ENCODE data around the gene TANGO2.

Gene TANGO2

DNA sequence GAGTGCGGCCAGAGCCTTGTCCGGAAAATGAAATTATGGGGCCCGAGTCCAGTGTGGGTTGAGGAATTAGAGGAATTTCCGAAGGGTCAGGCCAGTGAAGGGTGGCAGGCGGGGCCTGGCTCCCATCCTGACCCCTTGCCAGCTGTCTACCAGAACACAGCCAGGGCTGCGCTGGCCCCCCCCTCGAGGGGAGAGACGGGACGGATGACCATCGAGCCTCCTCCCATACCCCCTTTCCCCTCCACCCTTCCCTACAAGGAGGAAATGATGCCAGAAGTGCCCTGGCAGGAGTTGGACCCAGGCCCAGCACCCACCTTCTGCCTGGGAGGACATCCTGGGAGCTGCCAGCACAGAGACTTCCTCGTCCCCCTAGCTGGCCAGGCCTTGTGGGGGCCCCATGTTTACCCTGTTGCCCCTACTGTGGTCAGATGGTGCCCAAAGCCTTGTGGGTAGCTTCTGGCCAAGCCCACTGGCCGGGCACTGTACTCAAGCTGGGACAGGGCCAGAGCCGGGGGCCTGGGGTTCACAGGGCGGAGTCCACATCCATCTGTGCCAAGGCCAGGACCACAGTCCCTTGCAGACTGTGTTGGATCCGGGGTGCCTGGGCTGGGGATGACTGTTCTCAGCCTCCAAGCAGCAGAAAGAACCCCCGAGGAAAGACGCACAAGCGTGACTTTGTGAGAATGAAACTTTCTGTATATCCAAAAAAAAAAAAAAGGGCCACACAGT is 25.1 kb upstream of the TANGO2 start:
- Mint-ChIP-seq H3K36me3 (ENCODE audit: insufficient read depth) (no peaks in the 10 kb centered on the region), H3K27me3 (peaks cover 5 to 20% of the 10 kb centered on the region in 2 donors), H3K27ac (no peak overlapping the region), H3K4me1 (ENCODE audit: low read depth in 2 of 2) (no peaks in the 10 kb centered on the region), H3K4me3 (no peak overlapping the region), H3K9me3 (no peaks in the 10 kb centered on the region)
- ATAC-seq (replicated peaks) (no peak), DNase-seq (no peak)

DNA sequence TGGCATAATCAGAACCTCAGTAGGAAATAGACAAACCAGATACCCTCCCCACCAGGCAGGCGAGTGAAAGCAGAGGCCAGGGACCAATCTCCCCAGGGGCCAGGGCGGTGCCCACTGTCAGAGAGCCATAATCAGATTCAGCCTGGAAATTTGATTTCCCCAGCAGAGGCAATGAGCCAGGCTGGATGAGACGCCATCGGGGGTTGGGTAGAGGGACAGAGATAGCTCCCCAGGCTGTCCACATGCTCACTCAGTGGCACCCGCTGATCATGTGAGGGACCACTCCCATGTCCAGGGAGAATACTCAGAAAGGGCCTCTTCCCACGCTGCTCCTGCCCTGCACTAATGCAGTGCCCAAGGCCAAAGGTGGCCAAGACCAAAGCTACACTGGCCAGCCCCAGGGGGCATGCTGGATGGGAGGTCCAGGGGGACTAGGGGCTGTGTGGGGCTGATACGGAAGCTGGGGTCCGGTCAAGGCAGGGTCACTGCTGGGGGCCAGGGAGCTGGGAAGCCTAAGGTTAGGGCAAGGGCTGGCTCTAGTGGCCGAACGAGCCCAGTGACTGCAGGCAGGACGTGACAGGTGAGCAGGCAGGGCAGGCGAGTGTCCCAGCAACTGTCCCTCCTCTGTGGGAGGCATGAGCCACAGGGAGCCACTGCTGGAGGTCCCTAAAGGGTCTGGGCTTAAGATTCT is 24.1 kb upstream of the TANGO2 start:
- Mint-ChIP-seq H3K4me3 (no peak overlapping the region), H3K36me3 (ENCODE audit: insufficient read depth) (no peaks in the 10 kb centered on the region), H3K4me1 (ENCODE audit: low read depth in 2 of 2) (no peaks in the 10 kb centered on the region), H3K27ac (no peak overlapping the region), H3K27me3 (peaks cover 5 to 20% of the 10 kb centered on the region in 2 donors), H3K9me3 (no peaks in the 10 kb centered on the region)
- DNase-seq (no peak), ATAC-seq (replicated peaks) (no peak)

DNA sequence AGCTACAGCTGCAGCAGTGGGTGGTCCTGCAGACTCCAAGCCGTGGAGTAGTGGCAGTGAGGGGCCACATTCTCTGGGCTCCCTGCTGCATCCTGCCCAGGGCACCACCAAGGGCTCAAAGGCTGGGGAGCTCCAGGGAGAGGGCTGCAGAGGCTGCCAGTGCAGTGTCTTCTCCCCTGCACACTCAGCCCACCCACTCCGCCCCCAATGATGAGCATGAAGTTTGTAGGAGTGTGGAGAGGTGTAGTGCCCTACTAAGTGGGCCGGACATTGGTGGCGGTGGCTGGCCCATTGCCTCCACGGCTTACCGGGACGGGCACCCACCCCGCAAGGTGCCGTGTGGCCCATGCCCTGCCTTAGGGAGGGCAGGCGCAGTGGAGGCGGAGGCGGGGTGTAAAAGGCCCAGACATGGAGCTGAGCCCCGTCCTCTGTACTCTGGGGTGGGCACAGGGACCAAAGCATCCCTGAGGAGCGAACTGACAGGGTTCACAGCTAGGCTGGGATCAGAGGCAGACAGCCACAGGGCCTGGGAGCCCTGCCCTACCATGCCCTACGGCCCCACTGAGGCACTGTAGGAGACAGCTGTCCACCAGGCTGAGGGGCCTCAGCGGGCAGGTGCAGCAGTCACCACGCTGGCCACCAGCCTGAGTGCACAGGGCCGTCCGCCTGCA is 23.2 kb upstream of the TANGO2 start:
- Mint-ChIP-seq H3K27me3 (peaks cover 5 to 20% of the 10 kb centered on the region in 2 donors), H3K27ac (no peak overlapping the region), H3K36me3 (ENCODE audit: insufficient read depth) (no peaks in the 10 kb centered on the region), H3K4me3 (no peak overlapping the region), H3K4me1 (ENCODE audit: low read depth in 2 of 2) (no peaks in the 10 kb centered on the region), H3K9me3 (no peaks in the 10 kb centered on the region)
- DNase-seq (no peak), ATAC-seq (replicated peaks) (no peak)

DNA sequence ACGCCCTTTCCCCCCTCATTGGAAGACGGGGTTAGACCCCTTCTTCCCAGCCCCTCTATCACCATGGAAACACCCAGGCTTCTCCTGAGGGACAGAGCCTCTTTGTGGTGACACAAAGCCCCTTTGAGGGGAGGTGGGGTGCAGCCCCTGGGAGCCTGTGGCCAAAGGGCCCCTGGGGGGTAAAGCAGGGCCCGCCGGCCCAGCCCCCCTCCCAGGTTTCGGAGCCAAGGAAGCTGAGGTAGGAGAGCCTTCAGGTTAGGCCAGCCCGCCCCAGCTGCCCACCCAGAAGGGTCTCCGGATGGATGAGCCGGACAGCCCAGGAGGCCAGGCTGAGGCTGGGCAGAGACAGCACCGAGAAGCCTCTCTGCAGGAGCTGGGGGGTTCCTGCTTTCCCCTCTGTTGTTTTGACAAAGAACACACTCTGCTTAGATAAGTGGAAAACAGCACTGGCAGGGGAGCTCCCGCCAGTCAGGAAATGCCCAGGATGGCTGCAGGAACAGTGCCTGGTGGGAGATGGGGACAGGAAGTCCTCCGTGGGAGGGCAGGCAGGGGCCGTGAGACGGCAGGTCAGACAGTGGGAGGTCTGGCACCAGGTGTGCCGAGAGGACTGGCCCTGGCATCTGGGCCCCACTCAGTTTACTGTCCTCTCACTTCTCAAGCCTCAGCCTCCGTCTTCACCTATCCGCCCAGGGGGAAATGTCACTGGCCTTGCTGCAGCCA is 22.5 kb upstream of the TANGO2 start:
- H3K27ac Mint-ChIP-seq, result no peak overlapping the region
- H3K9me3 Mint-ChIP-seq, result no peaks in the 10 kb centered on the region
- peaks cover 5 to 20% of the 10 kb centered on the region in 2 donors for H3K27me3 Mint-ChIP-seq
- H3K36me3 Mint-ChIP-seq (ENCODE audit: insufficient read depth), result no peaks in the 10 kb centered on the region
- no peaks in the 10 kb centered on the region for H3K4me1 Mint-ChIP-seq (ENCODE audit: low read depth in 2 of 2)
- H3K4me3 Mint-ChIP-seq, result no peak overlapping the region
- no peak for DNase-seq
- no peak for ATAC-seq (replicated peaks)

DNA sequence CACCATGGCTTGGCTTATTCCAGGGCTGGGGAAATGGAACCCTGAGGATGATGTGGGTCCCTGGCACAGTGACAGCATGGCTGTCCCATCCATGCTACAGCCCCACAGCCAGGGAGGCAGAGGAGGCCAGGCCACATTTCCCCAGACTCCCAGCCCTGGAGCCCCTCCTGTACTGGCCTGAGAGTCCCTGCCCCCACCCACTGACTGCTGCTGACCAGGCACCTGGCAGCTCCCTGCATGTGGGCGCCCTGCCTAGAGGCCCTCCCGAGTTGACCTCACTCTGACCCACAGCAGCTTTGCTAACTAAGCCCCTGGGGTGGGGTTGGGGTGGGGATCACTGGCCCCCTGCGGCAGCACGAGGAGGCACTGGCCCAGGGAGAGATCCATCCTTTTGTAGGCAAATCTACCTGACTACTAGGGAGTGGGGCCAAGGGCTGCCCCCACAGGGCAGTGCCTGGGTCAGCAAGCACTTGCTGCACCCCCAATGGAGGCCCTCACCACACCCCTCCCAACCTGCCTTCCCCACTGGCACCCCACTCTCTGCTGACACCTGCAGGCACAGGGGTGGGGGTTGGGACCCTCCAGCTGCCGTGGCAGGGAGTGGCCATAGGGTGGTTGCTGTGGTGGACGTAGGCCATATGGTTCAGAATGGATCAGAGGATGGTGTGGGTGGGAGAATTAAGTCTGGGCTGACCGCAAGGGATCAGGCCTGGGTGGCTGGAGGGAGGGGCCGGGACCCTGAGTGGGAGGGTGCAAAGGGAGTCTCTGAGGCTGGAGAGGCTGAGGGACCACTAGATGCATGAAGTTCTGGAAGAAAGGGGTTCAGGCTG is 21.7 kb upstream of the TANGO2 start:
- DNase-seq (no peak), ATAC-seq (replicated peaks) (no peak)
- H3K27ac Mint-ChIP-seq, result no peak overlapping the region

DNA sequence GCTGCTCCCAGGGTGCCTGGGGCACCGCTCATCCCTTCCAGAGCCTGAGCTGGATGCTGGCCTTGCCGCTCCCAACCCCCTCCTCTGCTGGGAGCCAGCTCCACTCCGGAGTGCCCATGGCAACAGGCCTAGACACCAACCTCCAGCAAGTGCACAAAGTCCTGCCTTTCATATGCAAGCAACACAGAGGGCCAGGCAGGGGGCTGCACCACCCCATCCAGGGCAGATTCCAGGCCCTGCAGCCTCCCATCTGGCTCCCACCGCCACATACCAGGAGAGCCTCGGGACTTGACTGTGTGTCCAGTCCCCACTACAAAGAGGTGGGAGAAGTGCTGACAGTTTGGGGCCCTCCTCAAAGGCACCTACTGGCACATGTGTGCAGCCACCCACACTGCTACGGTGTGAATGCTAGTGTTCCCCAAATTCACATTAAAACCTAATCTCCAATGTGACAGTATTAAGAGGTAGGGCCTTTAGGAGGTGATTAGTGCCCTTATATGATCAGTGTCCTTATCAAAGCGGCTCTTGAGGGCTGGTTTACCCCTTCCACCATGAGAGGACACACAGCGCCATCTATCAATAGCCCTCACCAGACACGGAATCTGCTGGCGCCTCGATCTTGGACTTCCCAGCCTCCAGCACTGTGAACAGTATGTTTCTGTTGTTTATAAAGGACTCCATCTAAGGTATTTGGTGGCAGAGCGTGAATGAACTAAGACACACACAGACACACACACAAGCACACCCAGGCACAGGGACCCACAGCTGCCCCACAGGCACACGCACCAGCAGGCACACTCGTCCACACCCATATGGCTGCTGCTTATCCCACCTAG is 20.4 kb upstream of the TANGO2 start:
- ATAC-seq (replicated peaks), result no peak
- Mint-ChIP-seq H3K4me3 (no peak overlapping the region), H3K36me3 (ENCODE audit: insufficient read depth) (no peaks in the 10 kb centered on the region), H3K27me3 (peaks cover 0 to under 1% of the 10 kb centered on the region in 2 donors), H3K9me3 (no peaks in the 10 kb centered on the region), H3K27ac (no peak overlapping the region), H3K4me1 (ENCODE audit: low read depth in 2 of 2) (no peaks in the 10 kb centered on the region)
- no peak for DNase-seq

More for the DNA sequence above, 21.7 kb upstream of the TANGO2 start:
- Mint-ChIP-seq H3K4me1 (ENCODE audit: low read depth in 2 of 2) (no peaks in the 10 kb centered on the region), H3K4me3 (no peak overlapping the region), H3K36me3 (ENCODE audit: insufficient read depth) (no peaks in the 10 kb centered on the region), H3K9me3 (no peaks in the 10 kb centered on the region), H3K27me3 (peaks cover under 1 to 13% of the 10 kb centered on the region in 2 donors)

DNA sequence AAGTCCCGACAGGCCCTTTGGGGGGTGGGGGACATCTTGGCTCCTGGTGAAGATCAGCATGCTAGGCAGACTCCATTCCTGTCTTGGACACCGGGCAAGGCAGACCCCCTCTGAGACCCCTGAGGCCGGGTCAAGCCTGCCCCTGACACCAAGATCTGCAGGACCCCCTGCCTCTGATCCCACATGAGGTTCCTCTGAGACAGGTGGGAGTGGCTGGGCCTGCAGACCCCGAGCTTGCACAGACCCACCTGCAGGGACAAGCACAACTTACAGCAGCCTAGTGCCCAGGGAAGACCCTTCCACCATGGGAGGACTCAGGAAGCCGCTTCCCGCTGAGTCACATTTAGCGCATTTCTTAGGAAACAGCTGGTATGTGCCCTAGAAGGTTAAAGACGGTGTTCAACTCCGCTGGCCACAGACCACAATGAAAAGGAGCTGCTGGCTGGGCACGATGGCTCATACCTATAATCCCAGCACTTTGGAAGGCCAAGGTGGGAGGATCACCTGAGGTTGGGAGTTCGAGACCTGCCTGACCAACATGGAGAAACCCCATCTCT is 19.8 kb upstream of the TANGO2 start:
- no peak overlapping the region for H3K27ac Mint-ChIP-seq
- H3K4me1 Mint-ChIP-seq (ENCODE audit: low read depth in 2 of 2), result no peaks in the 10 kb centered on the region
- no peaks in the 10 kb centered on the region for H3K36me3 Mint-ChIP-seq (ENCODE audit: insufficient read depth)
- DNase-seq (no peak), ATAC-seq (replicated peaks) (no peak)
- H3K9me3 Mint-ChIP-seq, result no peaks in the 10 kb centered on the region
- no peak overlapping the region for H3K4me3 Mint-ChIP-seq
- H3K27me3 Mint-ChIP-seq, result no peaks in the 10 kb centered on the region

DNA sequence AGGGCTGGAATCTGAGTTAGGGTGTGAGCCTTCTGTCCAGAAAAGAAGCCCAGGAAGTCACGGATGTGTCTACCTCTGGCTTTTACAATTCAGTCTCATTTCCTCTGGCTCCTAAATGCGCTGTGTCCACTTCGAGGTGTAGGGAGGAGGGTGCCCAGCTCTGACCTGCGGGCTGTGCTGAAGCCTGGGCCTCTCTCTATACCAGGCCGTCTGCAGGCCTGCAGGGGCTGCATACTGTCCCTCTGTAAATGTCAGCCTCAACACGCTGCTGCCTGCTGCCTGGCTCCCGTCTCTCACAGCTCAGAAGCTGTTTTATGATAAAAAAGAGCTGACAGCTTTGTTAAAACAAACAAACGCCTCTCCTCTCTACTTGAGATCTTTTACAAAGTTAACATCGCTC is 18.8 kb upstream of the TANGO2 start:
- ATAC-seq (replicated peaks) (no peak), DNase-seq (no peak)
- H3K27me3 Mint-ChIP-seq, result no peaks in the 10 kb centered on the region
- H3K36me3 Mint-ChIP-seq (ENCODE audit: insufficient read depth), result no peaks in the 10 kb centered on the region
- H3K4me3 Mint-ChIP-seq, result no peak overlapping the region
- no peak overlapping the region for H3K27ac Mint-ChIP-seq
- no peaks in the 10 kb centered on the region for H3K4me1 Mint-ChIP-seq (ENCODE audit: low read depth in 2 of 2)
- H3K9me3 Mint-ChIP-seq, result no peaks in the 10 kb centered on the region

DNA sequence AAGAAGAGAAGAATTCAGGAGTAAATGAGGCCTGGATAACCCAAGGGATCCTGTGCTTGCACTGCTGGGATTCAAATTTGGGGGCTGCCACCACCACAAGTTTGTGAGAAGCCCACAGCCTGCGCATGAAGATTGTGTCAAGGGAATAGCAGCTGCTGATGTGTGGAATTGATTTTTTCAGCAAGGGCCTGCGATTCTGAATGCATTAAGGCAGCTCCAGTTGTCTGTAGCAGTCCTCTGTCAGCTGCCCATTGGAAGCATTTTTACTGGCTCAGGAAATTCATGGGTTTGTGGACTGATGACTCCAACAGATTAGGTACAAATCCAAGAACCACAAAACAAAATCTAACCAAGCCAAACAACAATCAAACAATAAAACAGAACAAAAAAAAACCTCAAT is 18.3 kb upstream of the TANGO2 start:
- DNase-seq (no peak), ATAC-seq (replicated peaks) (no peak)
- no peak overlapping the region for H3K4me3 Mint-ChIP-seq
- no peaks in the 10 kb centered on the region for H3K4me1 Mint-ChIP-seq (ENCODE audit: low read depth in 2 of 2)
- no peaks in the 10 kb centered on the region for H3K36me3 Mint-ChIP-seq (ENCODE audit: insufficient read depth)
- no peaks in the 10 kb centered on the region for H3K9me3 Mint-ChIP-seq
- H3K27ac Mint-ChIP-seq, result no peak overlapping the region
- H3K27me3 Mint-ChIP-seq, result no peaks in the 10 kb centered on the region

DNA sequence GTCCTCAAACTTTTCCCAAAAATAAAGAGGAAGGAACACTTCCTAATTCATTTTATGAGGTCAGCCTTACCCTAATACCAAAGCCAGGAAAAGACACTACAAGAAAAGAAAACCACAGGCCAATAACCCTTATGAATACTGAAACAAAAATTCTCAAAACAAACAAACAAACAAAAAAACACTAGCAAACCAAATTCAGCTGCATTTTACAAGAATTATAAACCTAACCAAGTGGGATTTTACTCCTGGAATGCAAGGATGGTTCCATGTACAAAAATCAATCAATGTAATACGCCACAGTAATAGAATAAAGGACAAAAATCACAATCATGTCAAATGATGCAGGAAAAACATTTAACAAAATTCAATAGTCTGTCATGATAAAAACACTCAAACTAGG is 17.6 kb upstream of the TANGO2 start:
- Mint-ChIP-seq H3K9me3 (no peaks in the 10 kb centered on the region), H3K4me1 (ENCODE audit: low read depth in 2 of 2) (no peaks in the 10 kb centered on the region), H3K27me3 (no peaks in the 10 kb centered on the region), H3K27ac (no peak overlapping the region), H3K4me3 (no peak overlapping the region), H3K36me3 (ENCODE audit: insufficient read depth) (no peaks in the 10 kb centered on the region)
- ATAC-seq (replicated peaks) (no peak), DNase-seq (no peak)

DNA sequence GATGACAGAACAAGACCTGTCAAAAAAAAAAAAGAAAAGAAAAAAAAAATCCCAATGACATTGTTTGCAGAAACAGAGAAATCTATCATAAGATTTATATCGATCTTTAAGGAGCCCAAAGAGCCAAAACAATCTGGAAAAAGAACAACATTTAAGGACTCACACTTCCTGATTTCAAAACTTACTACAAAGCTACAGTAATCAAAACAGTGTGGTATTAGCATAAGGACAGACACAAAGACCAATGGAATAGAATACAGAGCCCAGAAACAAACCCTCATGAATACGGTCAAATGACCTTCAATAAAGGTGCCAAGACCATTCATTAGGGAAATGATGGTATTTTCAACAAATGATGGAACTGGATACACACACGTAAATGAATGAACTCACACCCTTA is 16.4 kb upstream of the TANGO2 start:
- H3K27ac Mint-ChIP-seq, result no peak overlapping the region
- no peaks in the 10 kb centered on the region for H3K36me3 Mint-ChIP-seq (ENCODE audit: insufficient read depth)
- H3K4me1 Mint-ChIP-seq (ENCODE audit: low read depth in 2 of 2), result no peaks in the 10 kb centered on the region
- ATAC-seq (replicated peaks) (no peak), DNase-seq (no peak)
- no peaks in the 10 kb centered on the region for H3K27me3 Mint-ChIP-seq
- H3K4me3 Mint-ChIP-seq, result no peak overlapping the region
- H3K9me3 Mint-ChIP-seq, result no peaks in the 10 kb centered on the region
